GM21367 (cell line): Measurements from ENCODE around the gene PLEKHA7.
"Not testable (repeated sequence)": the region's sequence is repeated elsewhere in the genome, so short reads cannot be mapped to it uniquely, and the experiment has no call there.

Source experiments
- ATAC-seq: cut with Tn5 transposase; IDR thresholded peaks from one replicate; pipeline ENCODE4 v1.9.1; 2021; ENCODE audit not compliant: unreplicated experiment

The PLEKHA7 gene

GRCh38 chr11:16942911-16943310 lies 71.3 kb downstream of the PLEKHA7 start:
- no peak for ATAC-seq

GRCh38 chr11:16942342-16942741 lies 71.9 kb downstream of the PLEKHA7 start:
- ATAC-seq: no peak

GRCh38 chr11:16941935-16942334 lies 72.3 kb downstream of the PLEKHA7 start:
- ATAC-seq: no peak

GRCh38 chr11:16938061-16938460 lies 76.2 kb downstream of the PLEKHA7 start:
- ATAC-seq: no peak

- no peak for ATAC-seq
Measured at GRCh38 chr11:16936643-16937042, 77.6 kb downstream of the PLEKHA7 start.

GRCh38 chr11:16935518-16936302 lies 78.5 kb downstream of the PLEKHA7 start:
- ATAC-seq: no peak

GRCh38 chr11:16933756-16934603 lies 80.2 kb downstream of the PLEKHA7 start:
- ATAC-seq: no peak

- ATAC-seq: no peak
Measured at GRCh38 chr11:16933291-16933690, 80.9 kb downstream of the PLEKHA7 start.

- no peak for ATAC-seq
Measured at GRCh38 chr11:16928044-16928443, 86.2 kb downstream of the PLEKHA7 start.

GRCh38 chr11:16926883-16927626 lies 87.2 kb downstream of the PLEKHA7 start:
- ATAC-seq: no peak

GRCh38 chr11:16925561-16926065 lies 88.6 kb downstream of the PLEKHA7 start:
- ATAC-seq: no peak

GRCh38 chr11:16924826-16925560 lies 89.2 kb downstream of the PLEKHA7 start:
- ATAC-seq: peak; percentile 6

- ATAC-seq: peak; percentile 55
Measured at GRCh38 chr11:16924462-16924825, 89.8 kb downstream of the PLEKHA7 start.

GRCh38 chr11:16923987-16924386 lies 90.2 kb downstream of the PLEKHA7 start:
- ATAC-seq: no peak

GRCh38 chr11:16921668-16922067 lies 92.5 kb downstream of the PLEKHA7 start:
- ATAC-seq: no peak

- no peak for ATAC-seq
Measured at GRCh38 chr11:16921019-16921418, 93.2 kb downstream of the PLEKHA7 start.

- no peak for ATAC-seq
Measured at GRCh38 chr11:16920559-16920958, 93.7 kb downstream of the PLEKHA7 start.

- ATAC-seq: not testable (repeated sequence)
Measured at GRCh38 chr11:16918543-16919182, 95.6 kb downstream of the PLEKHA7 start.

- ATAC-seq: no peak
Measured at GRCh38 chr11:16917941-16918340, 96.3 kb downstream of the PLEKHA7 start.

GRCh38 chr11:16912692-16913111 lies 101.5 kb downstream of the PLEKHA7 start:
- ATAC-seq: no peak
